Ovary (tissue), 3 donors: ENCODE data around the gene ERLEC1.

ENCODE experiments used
- CTCF ChIP-seq, 3 donors: fragments of 450-650 bp in 2 of 3; fragments of 200-600 bp in 1 of 3; IDR thresholded peaks; one replicate each; pipeline versions ENCODE4 v1.5.1 to v1.8.0; 2016 to 2022; ENCODE audit warnings: antibody characterized with exemption in 3 of 3, mild to moderate bottlenecking in 1 of 3
- POLR2A ChIP-seq: fragments of 450-650 bp; IDR thresholded peaks from one replicate; pipeline ENCODE4 v1.6.1; 2017; ENCODE audit warnings: antibody characterized with exemption, mild to moderate bottlenecking, moderate library complexity
- donor health status: DM: no; HTN: no; CAD: no.

- TF ChIP-seq POLR2A (no peak), CTCF (IDR thresholded peaks at IDR 0.05) (no peak)
Observed at GRCh38 chr2:53859206-53860181, 72.7 kb downstream of the ERLEC1 start, which contains the start of gene GPR75.
